CD4-positive, alpha-beta T cell treated with Interleukin-6 at 100 ng/mL for 8 hours (primary cell): ENCODE results near the gene TRAPPC12.
"Not testable (repeated sequence)": the region's sequence is repeated elsewhere in the genome, so short reads cannot be mapped to it uniquely, and the experiment has no call there.

Source experiments
- DNase-seq: peaks from one replicate; pipeline ENCODE4 v3.0.0-alpha.2; 2020; ENCODE audit warnings: mixed read lengths, low spot score

TRAPPC12 gene

DNA sequence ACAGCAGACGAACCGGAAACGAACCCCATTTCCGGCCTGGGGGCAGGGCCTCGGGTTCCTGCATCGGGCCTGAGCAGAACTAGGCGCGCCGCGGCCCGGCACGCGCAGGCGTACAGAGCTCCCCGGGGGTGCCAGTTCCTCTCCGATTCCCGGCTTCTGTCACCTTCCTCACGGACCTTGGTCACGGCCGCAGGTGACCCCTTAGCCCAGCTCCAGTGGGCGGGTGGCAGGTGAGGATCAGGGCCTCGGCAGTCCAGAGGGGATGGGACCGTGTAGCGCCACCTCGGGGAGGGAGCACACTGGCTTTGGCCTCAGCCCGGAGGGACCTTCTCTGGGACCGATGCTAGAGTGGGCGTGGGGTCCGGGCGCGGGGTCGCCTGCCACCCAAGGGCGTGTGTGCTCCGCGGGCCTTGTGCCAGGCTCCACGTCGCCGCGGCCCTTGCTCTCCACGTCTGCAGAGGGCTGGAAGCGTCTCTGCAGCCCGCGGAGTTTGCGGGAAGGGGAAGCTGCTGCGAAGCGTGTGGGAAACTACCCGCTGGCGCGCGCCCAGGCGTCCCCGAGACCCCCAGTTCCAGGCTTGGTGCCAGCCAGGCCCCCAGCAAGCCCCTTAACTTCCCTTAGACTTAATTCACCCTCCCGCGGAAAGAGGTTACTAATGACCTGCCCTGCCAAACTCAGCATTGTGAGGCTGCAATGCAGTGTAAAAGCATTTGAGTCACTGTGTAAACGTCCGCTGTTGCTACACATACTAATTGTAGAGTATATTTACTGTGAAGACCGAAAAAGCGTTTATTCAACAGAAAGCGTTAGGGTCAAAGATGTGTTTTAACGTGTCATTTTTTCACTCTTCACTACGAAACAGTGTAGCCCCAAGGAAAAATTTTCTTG, at the start of gene TRAPPC12:
Gene TRAPPC12 (plus strand): TSS at position 48 of the 888 bp plus-strand sequence. CDS start 7,930 bp downstream, outside the sequence.
- DNase-seq: peak; percentile 93

DNA sequence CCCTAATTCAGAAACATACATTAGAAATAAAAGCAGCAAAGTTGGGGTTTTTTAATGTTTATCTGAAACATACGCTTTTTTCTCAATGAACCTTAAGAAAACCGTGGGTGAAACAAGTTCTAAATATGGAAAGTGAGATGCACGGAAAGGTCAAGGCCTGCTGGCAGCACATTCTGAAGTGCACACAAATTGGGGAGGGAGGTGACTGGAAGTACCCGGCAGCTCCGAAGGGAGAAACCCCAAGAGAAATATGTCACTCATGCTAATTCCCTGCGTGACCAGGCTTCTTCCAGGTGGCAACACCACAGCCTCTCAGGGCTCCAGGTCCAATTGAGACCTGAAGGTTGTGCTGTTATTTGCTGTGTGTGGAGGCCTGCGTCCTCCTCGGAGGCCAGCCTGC, 47.4 kb upstream of the TRAPPC12 start:
- no peak for DNase-seq

DNA sequence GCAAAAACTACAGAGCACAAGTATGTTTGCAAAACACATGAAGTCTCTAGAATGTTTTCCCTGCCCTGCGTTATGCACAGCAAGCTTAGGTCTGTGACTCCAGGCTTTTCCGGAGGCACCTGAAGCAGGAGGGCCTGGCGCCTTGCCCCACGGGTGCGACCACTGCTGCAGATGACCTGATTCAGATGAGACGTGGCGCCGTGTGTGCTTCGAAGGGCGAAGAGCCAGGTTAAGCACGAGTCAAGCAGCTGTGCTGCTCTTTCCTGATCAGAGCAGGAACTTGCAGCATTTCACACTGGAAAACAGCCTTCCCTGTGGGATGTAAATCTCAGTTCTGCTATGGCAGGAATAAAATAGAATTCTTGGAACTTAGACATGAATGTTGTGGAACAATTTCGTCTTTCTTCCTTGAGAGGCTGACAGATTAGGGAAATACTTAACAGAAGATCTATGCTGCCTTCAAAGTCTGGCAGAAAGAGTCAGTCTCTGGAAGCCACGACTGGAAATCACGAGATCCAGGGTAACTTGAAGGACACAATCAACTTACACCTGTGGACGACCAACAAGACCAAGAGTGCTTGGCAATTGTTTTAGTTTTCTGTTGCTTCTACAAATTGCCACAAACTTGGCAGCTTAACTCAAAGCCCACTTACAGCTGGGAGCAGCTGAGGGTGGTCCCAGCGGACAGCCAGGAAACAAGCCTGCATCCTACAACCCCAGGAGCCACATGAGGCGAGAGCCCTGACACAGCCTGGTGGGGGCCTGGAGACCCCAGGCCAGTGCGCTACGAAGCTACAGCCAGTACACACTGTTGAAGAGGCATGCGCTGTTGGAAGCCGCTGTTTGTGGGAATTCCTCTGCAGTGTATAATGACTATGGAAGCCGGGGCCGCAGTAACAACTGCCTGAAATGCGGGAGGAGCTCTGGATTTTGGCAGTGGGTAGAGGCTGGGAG, 44.8 kb upstream of the TRAPPC12 start:
- no peak for DNase-seq

DNA sequence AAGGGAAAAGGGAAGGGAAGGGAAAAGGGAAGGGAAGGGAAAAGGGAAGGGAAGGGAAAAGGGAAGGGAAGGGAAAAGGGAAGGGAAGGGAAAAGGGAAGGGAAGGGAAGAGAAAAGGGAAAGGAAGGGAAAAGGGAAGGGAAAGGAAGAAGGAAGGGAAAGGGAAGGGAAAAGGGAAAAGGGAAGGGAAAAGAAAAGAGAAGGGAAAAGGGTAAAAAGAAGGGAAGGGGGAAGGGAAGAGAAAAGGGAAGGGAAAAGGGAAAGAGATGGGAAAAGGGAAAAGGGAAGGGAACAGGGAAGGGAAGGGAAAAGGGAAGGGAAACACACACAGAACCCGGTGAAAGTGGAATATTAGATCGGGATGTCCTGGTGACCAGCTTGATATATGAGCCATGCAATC, 42.6 kb upstream of the TRAPPC12 start:
- no peak for DNase-seq

DNA sequence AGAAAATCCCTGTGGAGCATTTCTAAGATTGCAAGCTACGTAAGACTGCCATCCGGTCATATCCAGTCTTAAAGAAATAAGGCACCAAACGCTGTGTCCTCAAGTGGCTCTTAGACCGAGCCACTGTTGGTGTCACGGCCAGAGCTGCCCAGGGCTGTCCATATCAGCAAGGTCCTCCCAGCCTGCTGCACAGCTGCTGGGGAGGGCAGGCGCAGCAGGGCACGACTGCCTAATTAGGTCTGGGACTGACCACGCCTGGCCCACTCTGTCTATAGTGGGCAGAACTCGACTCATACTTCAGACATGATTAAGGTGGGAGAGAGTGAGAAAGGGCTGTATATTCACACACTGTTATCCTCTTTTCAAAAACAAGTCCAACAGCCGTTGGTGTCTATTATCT, 41.2 kb upstream of the TRAPPC12 start:
- no peak for DNase-seq

DNA sequence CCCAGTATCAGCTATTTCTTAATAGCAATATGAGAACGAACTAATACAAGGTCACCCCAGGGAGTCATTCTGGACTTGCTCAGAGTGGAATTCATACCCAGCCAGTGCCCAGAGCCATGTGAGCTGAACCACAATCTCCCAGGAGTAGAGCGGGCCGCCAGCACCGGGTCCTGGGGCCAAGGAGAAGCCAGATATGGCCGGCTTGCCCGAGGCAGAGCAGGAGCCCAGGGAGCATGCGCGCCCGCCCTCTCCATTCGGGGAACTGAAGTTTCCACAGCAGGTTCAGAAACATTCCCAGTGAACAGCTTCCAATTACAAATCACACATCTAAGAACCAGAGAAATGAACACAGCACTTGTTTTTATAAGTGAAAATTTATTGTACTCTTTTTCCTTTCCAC, 39.4 kb upstream of the TRAPPC12 start:
- DNase-seq: no peak

DNA sequence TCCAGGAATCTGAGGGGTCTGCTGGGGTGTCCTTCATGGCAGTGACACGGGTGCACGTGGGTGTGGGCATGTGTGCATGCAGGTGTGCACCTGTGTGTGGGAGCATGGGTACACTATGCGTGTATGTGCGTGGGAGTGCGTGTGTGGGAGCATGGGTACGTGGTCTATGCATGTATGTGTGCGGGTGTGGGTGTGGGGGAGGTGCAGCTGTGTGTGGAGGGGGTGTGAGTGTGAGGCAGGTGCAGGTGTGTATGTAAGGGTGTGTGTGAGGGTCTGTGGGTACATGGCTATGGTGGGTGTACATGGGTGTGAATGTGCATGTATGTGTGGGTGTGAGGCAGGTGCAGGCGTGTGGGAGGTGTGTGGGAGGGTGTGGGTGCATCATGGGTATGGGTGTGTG, 38.2 kb upstream of the TRAPPC12 start:
- no peak for DNase-seq

DNA sequence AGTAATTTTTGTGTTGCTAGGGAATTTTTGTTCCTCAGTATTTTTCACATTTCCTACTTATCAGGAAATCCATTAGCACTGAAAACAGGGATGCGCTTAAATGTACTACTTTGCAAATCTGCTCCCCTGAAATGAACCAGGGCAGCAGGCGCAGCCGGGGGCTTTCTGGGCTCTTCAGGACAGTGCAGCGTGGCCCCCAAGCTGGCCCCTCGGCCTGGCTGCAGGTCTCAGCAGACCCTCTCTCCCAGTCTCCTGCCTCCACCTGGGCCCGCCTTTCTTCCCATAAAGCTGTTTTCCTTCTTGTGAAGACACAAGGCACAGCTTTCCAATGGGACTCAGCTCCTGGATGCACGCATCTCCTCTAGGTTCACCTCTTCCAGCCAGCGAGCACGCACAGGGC, 37.2 kb upstream of the TRAPPC12 start:
- DNase-seq: no peak

DNA sequence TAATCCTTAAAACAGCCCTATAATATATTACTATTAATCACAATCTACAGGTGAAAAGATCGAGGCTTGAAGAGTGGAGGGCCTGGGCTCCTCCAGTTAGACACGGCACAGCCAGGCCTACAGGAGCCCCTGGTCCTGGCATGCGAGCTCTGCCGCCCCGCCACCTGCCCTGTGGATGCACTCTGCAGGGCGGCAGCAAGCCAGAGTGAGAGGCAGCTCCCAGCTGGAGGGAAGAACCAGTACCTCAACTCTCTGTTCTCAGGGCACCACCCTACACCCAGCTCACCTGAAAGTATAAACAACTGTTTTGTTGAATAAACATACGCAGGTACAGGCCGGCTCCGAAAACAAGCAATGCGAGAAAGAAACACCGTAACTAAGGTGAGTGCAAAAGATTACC, 36.5 kb upstream of the TRAPPC12 start:
- DNase-seq: no peak

DNA sequence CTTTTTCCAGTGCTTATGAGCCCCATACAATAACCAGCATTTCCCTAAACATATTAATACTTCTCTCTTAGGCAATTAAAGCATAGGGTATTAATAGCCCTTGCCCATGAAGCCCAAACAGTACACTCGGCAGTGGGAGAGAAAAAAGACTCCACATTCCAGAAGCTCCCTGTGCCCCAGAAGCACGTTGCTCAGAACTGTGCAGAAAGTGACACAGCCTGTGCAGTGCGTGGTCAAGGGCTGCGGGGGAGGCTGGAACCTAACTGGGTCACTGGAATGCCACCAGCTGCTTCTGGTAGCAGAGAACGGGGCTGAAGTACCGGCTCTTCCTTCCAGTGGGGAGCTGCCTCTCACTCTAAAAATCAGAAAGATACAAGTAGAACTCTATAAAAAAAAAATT, 34.6 kb upstream of the TRAPPC12 start:
- no peak for DNase-seq

DNA sequence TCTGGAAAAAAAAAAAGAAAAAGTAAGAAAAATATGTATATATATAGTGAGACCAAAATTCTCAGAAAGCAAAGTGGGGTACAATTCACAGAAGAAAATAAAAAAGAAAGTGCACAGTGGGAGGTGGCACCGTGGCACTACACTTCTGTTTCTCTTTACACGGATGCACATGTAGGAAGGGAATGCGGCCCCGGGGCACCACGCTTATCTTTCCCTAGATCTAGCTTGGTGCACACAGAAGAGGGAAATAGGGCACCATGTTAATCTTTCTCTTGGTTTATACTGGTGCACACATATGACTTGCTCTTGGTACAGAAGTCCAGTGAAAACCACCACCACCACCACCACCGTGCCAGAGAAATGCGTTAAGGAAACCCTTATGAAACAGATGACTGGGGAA, 33.9 kb upstream of the TRAPPC12 start:
- DNase-seq: no peak

DNA sequence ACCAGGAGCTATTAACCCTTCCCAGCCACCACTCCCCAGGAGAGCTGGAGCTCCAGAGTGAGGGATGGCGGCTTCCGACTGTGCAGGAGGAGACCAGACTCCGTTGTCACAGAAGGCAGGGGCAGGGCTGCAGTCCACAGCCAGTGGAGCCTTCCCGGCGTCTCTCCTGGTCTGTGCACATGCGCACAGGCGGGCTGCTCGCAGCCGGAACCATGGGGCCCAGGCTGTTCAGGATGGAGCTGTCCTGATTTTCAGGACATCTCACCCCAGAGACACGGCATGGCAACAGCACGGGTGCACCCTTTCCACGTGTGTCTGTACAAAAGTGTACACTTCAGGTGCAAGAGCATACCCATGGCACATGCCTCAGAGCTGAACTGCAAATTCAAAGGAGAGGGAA, 30.7 kb upstream of the TRAPPC12 start:
- DNase-seq: no peak

DNA sequence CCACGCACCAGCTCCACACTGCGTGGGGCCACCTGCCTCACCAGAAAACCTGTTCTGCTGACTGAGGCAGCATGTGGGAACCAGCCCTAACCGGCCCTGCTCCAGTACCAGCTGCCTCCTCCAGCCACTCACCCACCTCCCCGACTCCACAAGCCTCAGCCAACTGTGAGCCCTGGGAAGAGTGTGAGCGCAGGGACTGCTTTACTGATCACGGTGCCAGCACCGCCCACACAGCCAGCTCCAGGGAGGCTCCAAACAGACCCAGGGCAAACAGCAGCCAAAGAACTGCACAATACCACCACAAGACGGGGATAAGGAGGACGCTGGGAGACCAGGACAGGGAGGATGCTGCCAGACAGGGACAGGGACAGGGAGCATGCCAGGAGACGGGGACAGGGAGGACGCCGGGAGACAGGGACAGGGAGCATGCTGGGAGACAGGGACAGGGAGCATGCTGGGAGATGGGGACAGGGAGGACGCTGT, 30.2 kb upstream of the TRAPPC12 start:
- DNase-seq: no peak

DNA sequence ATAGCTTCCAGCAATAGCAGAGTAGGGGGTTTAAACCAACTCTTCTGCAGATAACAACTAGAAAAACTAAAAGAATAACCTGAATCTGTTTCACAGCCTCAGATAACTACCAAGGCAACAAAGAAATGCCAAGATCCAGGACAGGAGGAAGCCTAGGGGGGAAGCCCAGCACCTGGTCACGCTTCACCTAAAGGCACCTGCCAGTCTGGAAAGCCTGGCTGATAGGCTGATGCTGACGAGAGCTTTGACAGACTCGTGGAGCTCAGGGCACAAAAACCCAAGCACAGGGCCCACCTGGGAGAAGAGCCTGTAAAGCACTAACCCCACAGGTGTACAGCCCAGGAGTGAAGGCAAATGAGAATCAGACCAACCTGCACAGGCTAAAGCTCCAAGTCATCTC, 24.5 kb upstream of the TRAPPC12 start:
- DNase-seq: no peak

DNA sequence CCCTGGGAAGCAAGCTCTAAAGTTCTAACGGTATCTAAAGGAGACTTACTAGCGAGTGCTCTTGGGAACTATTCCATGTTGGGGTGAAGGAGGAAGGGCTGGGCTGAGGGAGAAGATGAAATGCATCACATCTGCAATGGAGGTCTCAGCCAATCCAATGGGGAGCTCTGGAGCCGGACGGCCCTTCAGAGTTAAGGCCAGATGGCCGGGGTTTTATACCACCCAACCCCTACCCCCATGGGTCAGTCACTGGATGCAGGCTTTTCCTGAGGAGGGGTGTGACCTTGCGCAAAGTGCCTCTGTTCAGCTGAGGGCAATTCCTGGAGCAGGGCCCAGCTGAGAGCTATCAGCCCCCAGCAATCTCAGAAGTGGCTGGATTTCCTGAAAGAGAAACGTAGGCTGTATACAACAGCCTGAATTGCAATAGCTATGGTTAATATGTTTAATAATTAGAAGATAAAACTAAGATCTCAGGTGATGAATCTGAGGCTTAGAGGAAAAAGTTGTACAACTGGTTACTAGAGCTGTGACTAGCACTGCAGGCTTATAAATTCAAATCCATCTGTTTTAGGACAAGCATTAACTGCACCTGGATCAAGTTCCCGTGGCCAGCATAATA, 23.4 kb upstream of the TRAPPC12 start:
- no peak for DNase-seq

DNA sequence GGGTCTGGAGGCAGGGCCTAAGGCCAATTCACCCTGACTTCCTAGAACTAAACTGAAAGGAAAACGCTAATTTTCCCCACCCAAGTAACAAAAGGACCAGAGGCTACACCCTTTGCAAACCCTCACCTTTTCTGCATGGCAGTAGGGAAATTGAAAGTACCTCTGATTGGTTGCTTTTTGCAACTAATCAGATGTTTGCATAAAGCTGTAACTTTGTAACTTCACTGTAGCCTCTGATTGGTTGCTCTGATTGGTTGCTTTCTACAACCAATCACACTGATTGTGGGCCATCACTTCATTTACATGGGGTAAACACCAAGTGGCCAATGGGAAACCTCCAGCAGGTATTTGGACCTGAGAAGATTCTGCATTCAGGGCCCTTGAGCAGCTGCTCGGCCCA, 22.7 kb upstream of the TRAPPC12 start:
- DNase-seq: no peak

DNA sequence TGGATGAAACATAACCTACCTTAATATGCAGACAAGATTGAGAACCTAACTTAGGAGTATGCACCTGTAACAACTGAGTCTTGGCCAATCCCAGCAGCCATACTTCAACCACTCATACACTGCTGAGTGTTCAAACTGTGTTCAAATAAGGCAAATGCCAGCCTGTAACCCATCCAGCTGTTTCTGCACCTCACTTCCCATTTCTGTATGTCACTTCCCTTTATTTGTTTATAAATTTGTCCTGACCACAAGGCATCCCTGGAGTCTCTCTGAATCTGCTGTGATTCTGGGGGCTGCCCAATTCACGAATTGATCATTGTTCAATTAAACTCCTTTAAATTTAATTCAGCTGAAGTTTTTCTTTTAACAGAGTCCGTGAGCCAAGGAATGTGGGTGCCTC, 22.0 kb upstream of the TRAPPC12 start:
- DNase-seq: not testable (repeated sequence)

DNA sequence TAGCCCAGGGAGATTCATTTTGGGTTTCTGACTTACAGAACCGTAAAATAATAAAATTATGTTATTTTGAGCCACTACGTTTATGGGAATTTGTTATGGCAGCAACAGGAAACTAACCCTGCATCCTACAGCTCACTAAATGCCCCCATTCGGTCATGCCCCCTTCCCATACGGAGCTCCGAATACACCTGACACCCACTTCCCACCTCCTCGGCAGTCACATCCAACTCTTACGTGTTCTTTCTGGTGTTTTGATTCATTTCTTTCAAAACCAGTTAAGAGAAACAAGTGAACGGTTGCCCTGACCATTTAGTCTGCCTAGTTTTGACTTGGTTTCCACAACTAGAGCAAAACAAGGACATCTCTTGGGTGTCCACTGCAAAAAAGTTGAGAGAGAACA, 21.6 kb upstream of the TRAPPC12 start:
- no peak for DNase-seq

DNA sequence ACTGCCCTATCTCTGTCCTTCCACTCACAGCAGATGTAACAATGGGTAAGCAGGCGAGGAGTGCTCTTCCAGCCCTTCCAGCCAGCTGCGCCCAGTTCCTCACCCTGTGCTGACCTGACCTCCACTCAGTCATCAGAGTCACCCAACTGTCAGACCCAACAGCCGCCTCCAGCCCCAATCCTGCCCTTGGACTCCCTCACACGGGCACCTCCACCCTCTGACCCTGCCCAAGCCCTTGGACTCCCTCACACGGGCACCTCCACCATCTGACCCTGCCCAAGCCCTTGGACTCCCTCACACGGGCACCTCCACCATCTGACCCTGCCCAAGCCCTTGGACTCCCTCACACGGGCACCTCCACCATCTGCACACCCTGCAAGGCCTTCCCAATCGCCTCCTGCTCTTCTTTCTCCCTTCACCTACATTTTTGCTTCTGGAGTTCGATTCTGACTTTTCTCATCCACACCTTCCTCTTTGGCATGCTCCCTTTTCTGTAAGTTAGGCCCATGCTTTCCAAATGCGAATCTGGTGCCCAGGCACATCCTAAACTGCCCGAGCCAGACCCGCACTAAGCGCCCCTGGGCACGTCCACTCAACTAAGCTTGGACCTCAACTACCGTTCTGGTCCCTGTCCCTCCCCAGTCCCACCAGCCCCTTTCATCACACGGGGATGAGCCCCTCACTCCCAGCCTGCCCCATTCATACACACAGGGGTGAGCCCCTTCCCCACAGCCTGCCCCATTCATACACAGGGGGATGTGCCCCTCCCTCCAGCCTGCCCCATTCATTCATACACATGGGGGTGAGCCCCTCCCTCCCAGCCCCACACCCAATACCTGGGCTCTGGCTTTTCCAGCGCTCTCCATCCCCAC, 17.7 kb upstream of the TRAPPC12 start:
- no peak for DNase-seq

DNA sequence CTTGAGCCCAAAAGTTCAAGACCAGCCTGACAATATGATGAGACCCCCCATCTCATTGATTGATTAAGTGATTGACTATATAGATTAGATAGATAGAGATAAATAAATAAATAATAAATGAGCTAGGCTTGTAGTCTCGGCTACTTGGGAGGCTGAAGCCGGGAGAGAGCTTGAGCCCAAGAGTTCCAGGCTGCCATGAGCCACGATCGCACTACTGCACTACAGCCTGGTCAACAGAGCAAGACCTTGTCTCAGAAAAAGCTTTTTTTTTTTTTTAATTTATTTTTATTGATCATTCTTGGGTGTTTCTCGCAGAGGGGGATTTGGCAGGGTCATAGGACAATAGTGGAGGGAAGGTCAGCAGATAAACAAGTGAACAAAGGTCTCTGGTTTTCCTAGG, 14.3 kb upstream of the TRAPPC12 start:
- no peak for DNase-seq

DNA sequence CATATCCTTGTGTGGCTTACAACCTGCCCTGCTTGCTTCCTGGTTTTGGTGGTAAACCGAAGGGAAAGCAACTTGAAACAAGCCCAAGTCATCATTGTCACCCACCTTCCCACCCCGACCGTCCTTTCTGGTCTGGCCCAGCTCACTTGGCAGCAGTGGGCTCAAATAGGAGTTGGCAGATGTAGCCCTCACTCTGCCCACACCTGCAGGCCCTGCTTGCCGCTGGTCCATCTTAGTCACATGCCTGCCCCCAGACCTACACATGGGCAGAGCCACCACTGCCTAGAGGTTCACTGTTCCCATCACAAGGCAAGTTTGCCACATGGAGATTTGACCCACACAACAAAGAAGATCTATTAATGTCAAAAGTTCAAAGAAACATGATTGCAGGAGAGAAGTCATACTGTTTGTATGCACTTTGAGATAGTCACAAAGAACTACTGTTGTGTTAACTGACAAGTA, 11.2 kb upstream of the TRAPPC12 start:
- no peak for DNase-seq
